ENCODE results near the gene FLOT1.

FLOT1 gene

GRCh38 chr6:30678964-30679726, 63.3 kb downstream of the FLOT1 start:
- peak; percentile 64 for DNase-seq
